Measurements from ENCODE around the gene ZFP57. TPM values are rescaled to one million over a fixed set of nuclear protein-coding genes. Genes with fewer than 3 reads are reported as not detected.

Gene ZFP57
- total RNA-seq, 4 donors from 2014 or later: 0.66 TPM; not detected in 3

- TF ChIP-seq POLR2A (IDR thresholded peaks at IDR 0.05): no peak
- no peak for TF ChIP-seq CTCF (IDR thresholded peaks at IDR 0.05)
- TF ChIP-seq EP300 (IDR thresholded peaks at IDR 0.05): no peak
- no peak for DNase-seq (ENCODE audit: low spot score in 2 of 2)
- 81 to 84% methylated on average over 13 of the region's 13 CpGs for WGBS, 2 donors
- H3K4me1 ChIP-seq: no peaks in the 10 kb centered on the region
- H3K36me3 ChIP-seq: no peaks in the 10 kb centered on the region
- H3K9me3 ChIP-seq: peaks cover 0 to 9% (median 0%) of the 10 kb centered on the region in 4 donors
- H3K27me3 ChIP-seq: peaks cover 0 to 16% of the 10 kb centered on the region in 2 donors
- no peak overlapping the region for H3K27ac ChIP-seq
- no peak overlapping the region for H3K4me3 ChIP-seq
Measured at GRCh38 chr6:29679962-29680361, 990 bp downstream of the ZFP57 start.

DNA sequence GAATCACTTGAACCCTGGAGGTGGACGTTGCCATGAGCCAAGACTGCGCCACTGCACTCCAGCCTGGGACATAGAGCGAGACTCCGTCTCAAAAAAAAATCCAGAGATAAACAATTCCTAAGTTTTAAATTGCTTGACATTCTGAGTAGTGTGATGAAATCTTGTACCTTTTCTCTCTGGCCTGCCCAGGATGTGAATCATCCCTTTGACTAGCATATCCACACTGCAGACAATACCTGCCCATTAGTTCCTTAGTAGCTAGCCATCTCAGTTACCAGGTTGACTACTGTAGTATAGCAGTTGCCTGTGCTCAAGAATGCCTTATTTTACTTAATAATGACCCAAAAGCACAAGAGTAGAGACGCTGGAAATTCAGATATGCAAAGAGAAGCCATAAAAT lies 2.8 kb downstream of the ZFP57 start:
- TF ChIP-seq EP300 (IDR thresholded peaks at IDR 0.05) (no peak), POLR2A (IDR thresholded peaks at IDR 0.05) (no peak), CTCF (IDR thresholded peaks at IDR 0.05) (no peak)
- Histone ChIP-seq H3K36me3 (no peaks in the 10 kb centered on the region), H3K9me3 (peaks cover 0 to 4% (median 0%) of the 10 kb centered on the region in 4 donors), H3K4me1 (no peaks in the 10 kb centered on the region), H3K27me3 (peaks cover 0 to 16% of the 10 kb centered on the region in 2 donors), H3K4me3 (no peak overlapping the region), H3K27ac (no peak overlapping the region)
- DNase-seq (ENCODE audit: low spot score in 2 of 2): no peak
- WGBS, 2 donors: 81 to 85% methylated on average over 5 of the region's 5 CpGs

DNA sequence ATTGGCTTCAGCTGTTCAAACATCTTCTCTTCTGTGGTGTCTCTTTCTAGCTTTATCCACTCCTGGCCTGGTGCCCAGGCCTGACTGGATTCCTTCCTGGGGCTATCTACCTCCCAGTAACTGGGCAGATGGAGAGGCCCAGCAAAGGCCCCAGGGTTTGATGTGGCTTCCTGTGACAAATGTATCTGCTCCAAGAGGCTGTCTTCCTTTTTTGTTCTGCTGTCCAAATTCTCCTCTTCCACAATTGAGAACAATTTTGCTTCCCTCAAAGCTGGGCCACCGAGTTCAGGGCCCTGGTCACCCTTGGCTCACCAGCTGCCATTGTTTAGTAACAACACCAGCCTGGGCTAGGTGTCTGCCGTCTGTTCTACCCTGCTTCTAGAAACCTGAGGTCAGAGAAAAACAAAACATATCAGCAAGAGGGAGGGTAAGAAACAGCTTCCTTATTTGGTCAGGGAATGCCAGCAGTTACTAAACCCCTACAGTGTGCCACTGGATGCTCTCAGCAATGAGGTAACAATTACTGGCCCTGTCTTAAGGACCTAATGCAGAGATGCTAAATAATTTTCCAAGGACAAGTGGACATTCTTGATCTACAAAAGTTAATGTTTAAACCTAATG lies 3.9 kb downstream of the ZFP57 start:
- Histone ChIP-seq H3K36me3 (no peaks in the 10 kb centered on the region), H3K9me3 (peaks cover 0 to 4% (median 0%) of the 10 kb centered on the region in 4 donors), H3K27me3 (peaks cover 0 to 21% of the 10 kb centered on the region in 2 donors), H3K27ac (no peak overlapping the region), H3K4me3 (no peak overlapping the region), H3K4me1 (no peaks in the 10 kb centered on the region)
- 18 to 21% methylated on average over 2 of the region's 2 CpGs for WGBS, 2 donors
- TF ChIP-seq EP300 (IDR thresholded peaks at IDR 0.05): no peak
- no peak for TF ChIP-seq CTCF (IDR thresholded peaks at IDR 0.05)
- no peak for TF ChIP-seq POLR2A (IDR thresholded peaks at IDR 0.05)
- no peak for DNase-seq (ENCODE audit: low spot score in 2 of 2)

DNA sequence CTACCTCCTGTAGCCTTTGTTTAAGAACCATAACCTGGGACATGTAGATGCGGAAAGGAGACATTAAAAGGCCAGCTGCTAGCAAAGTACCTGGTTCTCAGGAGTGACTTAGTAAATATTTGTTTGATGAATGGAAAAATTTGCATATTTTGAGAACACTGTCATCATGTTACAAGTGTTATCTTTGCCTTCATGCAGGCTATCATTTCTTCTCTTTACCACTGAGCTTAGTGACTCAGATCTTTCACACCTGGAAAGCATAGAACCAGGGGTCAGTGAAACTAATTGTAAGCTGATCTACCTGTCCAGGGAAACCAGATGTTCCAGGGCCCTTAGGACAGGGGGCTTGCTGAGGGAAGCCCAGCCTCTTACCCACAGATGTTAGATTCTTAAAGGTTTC lies 5.4 kb downstream of the ZFP57 start:
- 94 to 100% methylated on average over 1 of the region's 1 CpG for WGBS, 2 donors
- no peak for TF ChIP-seq EP300 (IDR thresholded peaks at IDR 0.05)
- TF ChIP-seq CTCF (IDR thresholded peaks at IDR 0.05): no peak
- TF ChIP-seq POLR2A (IDR thresholded peaks at IDR 0.05): no peak

DNA sequence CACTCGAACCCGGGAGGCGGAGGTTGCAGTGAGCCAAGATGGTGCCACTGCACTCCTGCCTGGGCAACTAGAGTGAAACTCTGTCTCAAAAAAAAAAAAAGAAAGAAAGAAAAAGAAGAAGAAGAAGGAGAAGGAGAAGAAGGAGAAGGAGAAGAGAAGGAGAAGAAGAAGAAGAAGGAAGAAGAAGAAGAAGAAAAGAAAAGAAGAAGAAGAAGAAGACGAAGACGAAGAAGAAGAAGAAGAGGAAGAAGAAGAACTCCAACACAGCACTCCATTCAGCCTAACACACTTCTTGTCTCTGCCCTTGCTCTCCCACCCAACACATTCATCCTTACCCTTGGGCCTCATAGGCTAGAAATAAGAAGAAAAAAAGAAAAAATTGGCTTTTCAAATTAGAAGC lies 6.9 kb downstream of the ZFP57 start:
- H3K36me3 ChIP-seq: no peaks in the 10 kb centered on the region
- no peak for DNase-seq (ENCODE audit: low spot score in 2 of 2)
- TF ChIP-seq CTCF (IDR thresholded peaks at IDR 0.05) (no peak), EP300 (IDR thresholded peaks at IDR 0.05) (no peak), POLR2A (IDR thresholded peaks at IDR 0.05) (no peak)

More for the DNA sequence above, 5.4 kb downstream of the ZFP57 start:
- Histone ChIP-seq H3K27me3 (peaks cover 0 to 16% of the 10 kb centered on the region in 2 donors), H3K4me1 (no peaks in the 10 kb centered on the region), H3K36me3 (no peaks in the 10 kb centered on the region), H3K4me3 (no peak overlapping the region), H3K9me3 (no peaks in the 10 kb centered on the region), H3K27ac (no peak overlapping the region)
- no peak for DNase-seq (ENCODE audit: low spot score in 2 of 2)

More for the DNA sequence above, 6.9 kb downstream of the ZFP57 start:
- Histone ChIP-seq H3K4me1 (no peaks in the 10 kb centered on the region), H3K27me3 (peaks cover 0 to 9% of the 10 kb centered on the region in 2 donors), H3K27ac (no peak overlapping the region), H3K4me3 (no peak overlapping the region), H3K9me3 (no peaks in the 10 kb centered on the region)
- WGBS, 2 donors: 92 to 93% methylated on average over 5 of the region's 5 CpGs

All from tibial nerve (tissue), 4 donors.